Measurements from ENCODE around the gene CLMN.
"Not testable (repeated sequence)": the region's sequence is repeated elsewhere in the genome, so short reads cannot be mapped to it uniquely, and the experiment has no call there.

The CLMN gene

DNA sequence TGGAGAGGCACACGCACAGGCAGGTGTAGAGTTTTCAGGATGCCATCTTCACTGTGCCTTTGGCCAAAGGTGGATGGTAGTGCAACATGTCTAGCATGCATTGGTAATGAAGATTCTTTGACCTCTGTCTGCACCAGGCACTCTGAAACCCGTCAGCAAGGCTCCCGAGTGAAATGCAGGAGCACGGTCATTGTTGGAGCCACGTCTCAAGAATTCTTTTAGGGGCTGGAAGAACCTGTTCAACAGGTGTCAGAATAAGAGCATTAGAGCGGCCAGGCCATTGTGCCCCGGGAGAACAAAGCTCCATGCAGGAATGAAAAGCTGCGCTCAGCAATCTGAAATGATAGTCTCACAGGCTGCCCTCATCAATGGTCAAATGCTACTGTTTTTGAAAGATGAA is 122.2 kb downstream of the CLMN start:
- no peak for DNase-seq (ENCODE audit: low read depth in 1 of 2, low spot score in 1 of 2)

DNA sequence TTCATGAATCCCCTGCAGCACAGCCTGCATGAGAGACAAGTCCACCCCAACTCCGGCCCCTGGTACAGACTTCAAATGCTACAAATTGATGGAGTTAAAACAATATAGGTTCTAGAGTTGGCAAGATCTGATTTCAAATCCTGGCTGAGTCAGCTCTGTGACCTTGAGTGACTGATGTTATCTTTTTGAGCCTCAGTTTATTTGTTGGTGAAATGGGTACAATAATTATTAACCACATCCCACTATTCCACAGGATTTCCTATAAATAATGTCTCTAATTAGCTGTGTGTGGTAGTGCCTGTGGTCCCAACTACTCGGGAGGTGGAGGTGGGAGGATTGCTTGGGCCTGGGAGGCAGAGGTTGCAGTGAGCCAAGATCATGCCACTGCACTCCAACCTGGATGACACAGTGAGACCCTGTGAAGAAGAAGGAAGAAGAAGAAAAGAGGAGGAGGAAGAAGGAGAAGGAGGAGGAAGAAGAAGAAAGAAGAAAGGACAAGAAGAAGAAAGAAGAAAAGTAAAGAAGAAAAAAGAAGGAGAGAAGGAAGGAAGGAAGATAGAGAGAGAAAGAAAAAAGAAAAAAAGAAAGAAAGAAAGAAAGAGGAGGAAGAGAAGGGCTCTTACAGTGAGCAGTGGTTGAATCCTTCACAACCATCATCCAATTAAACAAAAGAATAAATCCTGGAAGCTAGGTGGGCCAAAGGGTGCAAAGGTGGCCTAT is 122.7 kb downstream of the CLMN start:
- DNase-seq (ENCODE audit: low read depth in 1 of 2, low spot score in 1 of 2), result no peak

DNA sequence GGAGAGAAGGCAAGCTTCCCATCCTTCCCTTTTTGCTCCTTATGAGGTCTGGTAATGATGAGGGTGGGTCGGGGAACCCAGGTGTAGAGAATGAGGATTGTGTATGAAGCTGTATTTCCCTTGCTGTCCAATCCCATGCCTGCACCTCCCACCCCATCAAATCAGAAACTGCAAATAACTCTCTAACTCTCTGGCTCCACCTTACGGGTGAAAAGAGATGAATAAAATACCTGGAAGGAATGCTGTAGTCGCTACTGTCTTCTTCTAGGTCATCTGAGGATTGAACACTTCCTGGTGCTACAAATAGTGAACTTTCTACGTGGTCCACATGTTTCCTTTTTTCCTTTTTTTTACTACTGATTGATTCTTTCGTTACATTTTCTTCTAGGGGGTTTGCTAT is 123.4 kb downstream of the CLMN start:
- no peak for DNase-seq (ENCODE audit: low read depth in 1 of 2, low spot score in 1 of 2)

DNA sequence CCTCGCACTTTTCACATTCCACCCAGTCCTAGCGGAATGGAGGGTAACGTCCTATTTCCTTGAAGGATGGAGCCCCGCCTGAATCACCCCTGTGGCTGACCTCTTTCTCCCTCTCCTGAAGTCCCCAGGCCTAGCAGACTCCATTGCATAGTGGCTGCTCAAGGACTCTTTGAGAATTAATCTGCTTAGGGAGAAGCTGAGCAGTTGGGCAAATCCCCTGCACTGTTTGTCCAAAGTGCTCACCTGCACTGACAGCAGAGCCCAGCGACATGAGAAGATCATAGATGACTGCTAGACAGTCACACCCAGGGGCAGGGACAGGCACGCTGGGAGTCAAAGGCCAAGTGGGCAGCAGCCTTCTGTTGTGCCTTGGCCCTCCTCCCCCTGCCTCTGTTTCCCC is 124.7 kb downstream of the CLMN start:
- DNase-seq (ENCODE audit: low read depth in 1 of 2, low spot score in 1 of 2), result no peak

DNA sequence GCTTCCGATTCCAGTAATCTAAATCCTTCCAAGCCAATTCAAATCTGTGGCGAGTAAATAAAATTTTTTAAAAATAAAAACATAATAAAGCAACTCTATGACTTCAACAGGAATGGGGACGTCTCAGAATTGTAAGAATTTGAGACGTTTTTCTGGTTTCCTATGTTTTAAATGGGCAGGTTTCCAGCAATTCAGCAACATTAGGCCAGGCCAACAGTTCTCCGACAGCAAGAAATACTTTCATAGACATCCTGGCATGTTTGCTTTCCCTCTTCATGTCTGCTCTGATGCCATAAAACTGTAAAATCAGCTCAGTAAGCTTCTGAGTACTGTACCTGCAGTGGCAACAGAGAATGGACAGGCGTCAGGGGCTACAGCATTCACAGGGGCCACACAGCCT is 126.6 kb downstream of the CLMN start:
- no peak for DNase-seq (ENCODE audit: low read depth in 1 of 2, low spot score in 1 of 2)

DNA sequence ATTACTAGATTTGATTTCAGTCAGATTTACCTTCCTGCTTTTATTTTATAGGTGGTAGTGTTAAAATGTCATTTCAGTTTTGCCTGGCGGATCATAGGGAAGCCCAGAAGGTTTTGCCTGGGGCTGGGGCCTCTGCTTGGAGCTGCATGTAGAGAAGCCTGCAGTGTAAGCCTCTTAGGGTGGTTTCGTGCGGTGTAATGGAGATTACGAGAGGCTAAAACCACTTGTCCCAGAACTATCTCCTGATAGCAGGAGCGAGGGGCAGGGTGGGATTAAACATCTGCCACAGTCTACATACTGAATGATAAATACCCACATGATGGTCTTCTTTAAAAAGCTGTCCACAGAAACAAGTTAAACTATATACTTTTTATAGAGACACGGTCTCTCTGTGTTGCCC is 127.4 kb downstream of the CLMN start:
- DNase-seq (ENCODE audit: low read depth in 1 of 2, low spot score in 1 of 2), result no peak

DNA sequence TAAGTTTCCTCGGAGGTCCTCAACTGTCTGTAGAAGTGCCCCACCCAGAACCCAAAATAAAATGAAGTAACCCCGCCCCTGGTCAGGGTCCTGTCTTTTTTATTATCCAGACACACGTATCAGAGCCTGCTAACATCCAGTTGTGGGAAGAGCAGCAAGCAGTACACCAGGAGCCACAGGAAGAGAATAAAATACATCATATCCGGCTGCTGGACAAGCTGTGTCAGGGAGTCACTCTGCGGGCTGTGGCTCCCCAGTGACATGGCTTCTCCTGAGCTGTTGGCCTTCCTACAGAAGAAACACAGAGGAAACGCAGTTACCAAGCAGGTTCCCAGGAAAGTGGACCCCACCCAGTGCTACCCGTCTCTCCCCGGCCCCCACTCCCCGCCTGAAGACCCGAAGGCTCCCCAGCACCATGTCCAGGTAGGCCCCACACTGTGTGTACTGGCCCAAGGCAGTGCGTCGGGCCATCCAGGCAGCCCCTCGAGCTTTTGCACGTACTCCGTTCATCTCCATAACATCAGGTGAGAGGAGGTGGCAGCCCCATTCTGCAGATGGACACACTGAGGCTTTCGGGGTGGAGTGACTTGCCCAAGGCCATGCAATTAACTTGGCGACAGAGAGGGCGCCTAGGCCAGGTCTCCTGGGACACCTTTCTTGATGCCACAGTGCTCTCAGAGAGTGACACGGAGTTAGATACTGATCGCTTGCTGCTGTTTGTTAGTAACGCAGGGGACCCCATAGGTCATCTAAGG is 128.1 kb downstream of the CLMN start:
- DNase-seq (ENCODE audit: low read depth in 1 of 2, low spot score in 1 of 2), result no peak

DNA sequence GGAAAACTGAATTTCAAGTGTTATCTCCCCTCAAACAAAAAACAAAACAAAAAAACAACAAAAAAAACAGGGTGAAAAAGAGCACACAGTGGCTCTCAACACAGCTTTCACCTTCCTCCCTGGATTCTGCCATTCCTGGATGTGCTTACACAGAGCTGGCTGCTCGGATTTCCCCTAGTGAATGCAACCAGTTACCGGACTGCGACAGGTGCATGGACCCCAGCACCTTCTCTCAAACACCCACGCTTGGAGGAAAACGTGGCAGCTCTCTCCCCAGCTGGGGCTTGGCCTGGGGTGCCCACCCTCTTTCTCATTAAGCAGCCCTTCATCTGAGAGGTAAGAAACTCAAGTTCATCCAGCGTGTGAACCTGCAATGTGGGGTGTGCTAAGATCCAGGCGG is 128.9 kb downstream of the CLMN start:
- no peak for DNase-seq (ENCODE audit: low read depth in 1 of 2, low spot score in 1 of 2)

DNA sequence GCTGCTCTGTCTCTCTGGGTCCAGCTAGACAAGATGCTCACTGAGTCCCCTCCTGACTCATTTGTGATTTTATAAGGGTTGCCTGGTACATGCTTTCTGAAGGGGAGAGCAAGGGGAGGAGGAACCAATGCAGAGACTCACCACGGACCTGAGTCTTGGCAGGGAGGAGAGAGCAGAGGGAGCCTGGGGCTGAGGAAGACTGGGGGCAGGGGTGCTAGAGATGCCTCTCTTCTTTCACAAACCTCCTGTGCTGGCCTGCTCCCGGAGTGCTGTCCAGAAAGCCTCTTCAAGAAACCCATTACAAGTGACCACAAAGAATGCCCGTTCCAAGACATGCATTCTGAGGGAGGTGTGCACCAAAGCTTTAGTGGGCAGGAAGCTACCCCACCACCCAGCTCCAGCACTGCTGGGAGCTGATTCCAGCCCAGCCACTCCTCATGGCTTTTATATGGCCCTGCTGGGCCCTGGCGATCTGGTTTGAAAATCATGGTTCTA is 129.3 kb downstream of the CLMN start:
- DNase-seq (ENCODE audit: low read depth in 1 of 2, low spot score in 1 of 2), result no peak

DNA sequence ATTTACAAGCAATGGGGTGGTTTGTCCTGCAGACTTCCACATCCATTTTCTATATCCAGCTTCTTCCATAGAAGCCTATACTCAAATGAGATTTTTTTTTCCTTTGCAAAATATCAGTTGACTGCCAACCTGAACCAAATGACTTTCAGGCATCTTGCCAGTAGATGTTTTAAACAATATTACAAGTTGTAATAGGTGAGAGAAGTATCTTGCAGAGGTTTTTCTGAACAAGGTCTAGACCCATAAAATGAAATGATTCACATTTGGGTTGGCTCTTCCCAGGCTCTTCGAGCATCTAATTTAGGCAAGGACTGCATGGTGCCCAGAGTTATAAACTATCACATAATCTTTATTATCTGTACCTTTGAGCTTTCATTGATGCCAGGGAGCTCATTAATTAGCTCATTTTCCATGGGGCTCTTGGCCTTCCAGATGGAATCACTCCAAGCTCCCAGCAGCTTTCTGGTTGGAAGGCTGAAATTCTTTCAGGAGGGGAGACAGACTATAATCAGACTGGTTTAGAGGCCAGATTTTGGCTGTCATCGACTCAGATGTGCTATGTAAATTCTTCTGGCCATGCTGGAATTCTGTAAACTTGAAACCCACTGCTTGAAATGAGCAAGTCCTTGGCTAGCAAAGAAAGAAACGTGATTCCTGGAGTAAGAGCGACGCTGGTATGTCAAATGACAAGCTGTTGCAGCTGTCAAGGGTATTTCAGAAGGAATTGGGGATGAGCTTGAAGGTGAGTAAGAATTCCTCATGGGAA is 130.2 kb downstream of the CLMN start:
- DNase-seq (ENCODE audit: low read depth in 1 of 2, low spot score in 1 of 2), result no peak

DNA sequence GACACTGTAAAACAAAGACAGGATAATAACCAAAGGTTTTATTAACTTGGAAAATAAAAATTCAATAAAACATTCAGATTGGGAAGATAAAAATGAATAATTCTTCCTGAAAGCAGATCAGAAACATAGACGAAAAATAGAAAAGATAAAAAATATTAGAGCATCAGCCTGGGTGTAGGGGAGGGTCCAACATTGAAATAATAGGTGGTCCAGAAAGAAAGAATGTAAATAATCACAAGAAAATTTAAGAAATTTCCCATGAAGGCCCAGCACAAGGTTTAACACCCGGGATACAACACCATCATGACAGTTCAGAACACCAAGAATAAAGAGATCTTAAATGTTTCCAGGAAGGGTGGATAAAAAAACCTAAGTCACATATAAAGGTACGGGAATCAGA is 131.3 kb downstream of the CLMN start:
- no peak for DNase-seq (ENCODE audit: low read depth in 1 of 2, low spot score in 1 of 2)

DNA sequence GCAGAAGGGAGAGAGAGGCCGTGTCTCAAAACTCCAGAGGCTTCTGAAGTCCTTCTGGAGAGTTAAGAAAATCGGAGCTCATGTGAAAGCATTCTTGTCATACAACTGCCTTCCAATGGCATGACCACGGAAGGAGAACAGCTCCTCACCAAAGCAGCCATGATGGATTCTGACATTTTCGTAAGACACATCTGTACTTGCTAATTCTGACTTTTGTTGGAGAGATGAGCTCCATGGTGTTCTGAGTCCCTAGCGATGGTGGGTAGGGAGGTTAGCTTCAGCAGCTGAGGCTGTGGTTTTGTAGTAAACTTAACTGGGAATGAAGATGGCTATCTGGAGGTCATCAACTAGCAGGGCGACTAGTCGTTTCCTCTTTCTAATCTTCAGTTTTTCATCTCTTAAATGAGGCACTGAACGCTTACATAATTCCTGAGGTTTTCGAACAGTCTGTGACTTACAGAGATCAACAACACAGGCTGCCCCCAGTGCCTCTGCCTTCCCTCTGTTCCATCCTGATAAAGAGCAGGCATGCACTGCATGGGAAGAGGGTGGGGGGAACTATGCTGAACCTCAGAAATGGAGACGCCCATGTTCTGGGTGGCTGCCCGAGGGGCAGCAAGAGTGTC is 133.8 kb downstream of the CLMN start:
- DNase-seq (ENCODE audit: low read depth in 1 of 2, low spot score in 1 of 2), result no peak

DNA sequence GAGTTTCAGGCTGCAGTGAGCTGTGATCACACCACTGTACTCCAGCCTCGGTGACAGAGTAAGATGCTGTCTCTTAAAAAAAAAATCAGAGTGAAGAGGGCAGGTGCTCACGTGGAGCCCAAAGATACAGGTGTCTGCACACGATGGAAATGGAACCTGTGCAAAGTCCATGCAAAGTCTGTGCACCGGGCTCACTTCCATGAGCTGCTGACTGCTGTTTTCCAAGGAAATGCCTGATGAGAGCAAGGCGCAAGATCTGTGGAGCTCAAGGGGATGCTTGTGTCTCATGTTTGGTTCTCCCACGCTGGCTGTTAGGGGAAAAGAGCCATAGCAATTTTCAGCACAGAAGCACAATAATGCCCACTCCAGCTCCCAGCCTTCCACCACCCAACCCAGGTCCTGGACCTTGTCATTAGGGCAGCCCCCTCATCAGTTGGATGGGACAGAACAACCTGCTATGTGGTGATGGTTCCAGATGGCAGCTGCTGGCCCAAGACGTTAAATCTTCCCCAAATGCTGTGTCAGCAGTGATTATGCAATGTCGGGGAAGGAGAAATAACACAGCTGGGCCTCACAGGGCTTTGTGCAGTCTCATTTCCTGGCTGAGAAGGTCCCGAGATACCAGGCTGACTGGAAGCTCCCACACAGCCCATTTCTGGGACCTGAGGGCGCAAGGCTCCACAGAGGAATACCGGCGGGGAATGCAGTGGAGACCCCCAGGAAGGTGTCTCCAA is 134.5 kb downstream of the CLMN start:
- no peak for DNase-seq (ENCODE audit: low read depth in 1 of 2, low spot score in 1 of 2)

DNA sequence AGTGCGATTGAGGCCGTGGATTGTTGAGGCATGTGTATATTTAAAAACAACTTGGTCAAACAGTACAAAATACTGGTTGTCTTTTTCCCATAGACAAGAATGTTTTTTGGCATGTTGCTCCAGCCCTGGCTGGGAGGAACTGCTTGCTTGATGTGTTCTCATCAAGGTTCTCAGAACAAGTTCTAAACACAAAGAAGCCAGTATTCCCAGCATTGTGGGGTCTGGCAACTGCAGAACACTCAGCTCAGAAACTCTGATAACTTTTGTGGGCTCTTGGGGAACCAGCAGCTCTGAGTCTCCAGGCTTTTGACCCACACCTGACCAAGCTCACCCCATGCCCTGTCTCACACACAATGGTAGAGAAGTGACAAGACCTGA is 135.3 kb downstream of the CLMN start:
- no peak for DNase-seq (ENCODE audit: low read depth in 1 of 2, low spot score in 1 of 2)

DNA sequence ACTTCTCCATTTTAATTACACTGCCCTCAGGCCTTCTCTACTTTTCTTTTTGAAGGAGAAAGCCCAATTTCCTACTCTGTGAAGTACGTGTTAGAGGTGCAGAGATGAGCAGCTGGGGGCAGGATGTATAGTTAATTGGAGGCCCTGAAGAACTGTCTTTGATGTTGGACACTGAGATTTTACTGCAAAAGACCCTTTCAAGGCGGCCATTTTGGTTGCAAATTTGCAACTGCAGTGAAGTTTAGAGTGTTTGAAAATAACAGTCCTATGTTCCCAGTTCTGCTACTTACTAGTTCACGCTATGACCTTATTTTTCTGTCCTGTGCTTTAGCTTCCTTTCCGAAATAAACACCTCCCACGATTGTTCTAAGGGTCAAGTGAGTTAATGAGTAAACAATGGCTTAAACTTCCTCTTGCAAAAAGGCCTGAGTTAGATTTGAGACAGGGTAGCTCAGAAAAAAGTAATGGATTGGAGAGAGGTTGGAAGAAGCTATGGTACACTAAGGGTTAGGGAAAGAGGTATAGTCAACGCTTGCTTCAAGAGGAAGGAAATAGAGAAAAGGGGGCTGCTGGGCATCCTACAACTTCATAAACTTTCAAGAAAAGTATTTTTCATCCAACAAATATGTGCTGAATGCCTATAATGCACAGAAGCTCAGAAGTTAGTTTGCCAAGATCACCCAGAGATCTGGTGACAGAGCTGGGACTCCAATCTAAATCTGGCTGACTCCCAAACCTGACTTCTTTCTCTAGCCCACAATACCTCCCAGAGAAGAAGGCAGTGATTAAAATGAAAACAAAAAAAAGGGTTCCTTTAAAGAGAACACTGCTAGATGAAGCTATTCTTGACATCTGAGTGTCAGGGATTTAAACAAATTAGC is 135.9 kb downstream of the CLMN start:
- DNase-seq (ENCODE audit: low read depth in 1 of 2, low spot score in 1 of 2), result no peak

DNA sequence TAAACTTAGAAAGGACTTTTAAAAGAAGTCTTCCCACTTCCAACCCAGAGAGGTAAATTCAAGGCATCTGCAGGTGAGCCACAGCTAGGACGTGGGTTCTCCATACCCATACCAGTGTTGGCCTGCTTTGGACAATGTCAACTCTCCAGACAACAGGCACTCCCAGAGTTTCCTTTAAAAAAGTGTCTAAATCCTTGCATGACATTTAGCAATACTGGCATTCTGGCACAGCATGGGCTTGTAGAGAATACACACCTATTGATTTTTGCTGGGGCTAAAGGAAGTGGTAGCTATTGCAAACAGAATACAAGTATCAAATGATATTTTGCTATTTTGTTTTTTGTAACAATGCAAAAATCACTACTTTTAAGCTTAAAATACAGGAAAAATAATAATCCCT is 136.6 kb downstream of the CLMN start:
- no peak for DNase-seq (ENCODE audit: low read depth in 1 of 2, low spot score in 1 of 2)

DNA sequence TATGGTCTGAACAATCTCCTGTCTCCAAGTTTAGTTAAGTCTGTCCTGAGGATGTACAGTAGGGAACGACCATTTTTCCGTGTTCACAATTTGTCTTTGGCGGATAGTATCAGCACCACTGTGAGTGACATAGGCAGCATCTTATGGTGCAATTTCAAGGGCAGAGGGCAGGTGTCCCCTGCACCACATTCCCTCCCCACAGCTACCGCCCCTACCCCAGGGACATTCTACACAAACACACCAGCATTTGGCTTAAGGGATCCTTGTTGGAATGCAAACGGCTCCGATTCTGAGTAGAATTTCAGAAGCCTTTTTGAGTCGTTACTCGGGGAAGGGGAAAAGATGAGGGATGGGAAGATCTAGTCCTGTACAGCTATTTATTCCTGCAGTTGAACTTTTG is 137.3 kb downstream of the CLMN start:
- no peak for DNase-seq (ENCODE audit: low read depth in 1 of 2, low spot score in 1 of 2)

DNA sequence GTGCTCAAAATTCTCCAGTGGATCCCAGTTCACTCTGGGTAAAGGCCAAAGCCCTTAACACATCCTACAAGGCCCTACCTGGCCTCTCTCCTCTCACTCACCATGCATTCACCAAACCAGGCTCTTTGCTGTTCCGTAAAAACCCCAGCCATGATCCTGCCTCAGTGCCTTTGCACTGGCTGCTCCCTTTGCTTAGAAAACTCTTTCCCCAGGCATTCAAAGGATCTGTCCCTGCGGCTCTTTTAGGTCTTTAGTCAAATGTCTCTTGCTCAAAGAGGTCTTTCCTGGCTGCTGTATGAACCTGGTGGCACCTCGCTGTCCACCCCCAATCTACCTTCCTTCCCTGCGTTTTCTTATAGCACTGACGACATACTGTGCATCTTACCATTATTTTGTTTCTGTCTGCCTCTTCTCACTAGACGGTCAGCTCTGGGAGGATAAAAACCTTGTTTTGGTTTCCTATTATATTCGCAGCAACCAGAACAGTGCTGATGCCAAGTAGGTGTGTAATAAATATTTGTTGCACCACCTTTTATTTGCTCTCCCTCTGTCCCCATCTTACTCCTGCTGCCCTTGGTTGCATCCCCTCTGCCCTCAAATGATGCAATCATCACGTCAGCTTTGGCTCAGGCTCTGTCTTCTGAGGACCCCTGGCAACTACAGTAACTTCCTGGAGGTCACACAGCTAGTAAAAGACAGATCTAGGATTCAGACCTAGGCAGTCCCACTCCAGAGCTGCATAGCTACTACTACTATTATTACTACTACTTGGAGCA is 138.6 kb downstream of the CLMN start:
- no peak for DNase-seq (ENCODE audit: low read depth in 1 of 2, low spot score in 1 of 2)

DNA sequence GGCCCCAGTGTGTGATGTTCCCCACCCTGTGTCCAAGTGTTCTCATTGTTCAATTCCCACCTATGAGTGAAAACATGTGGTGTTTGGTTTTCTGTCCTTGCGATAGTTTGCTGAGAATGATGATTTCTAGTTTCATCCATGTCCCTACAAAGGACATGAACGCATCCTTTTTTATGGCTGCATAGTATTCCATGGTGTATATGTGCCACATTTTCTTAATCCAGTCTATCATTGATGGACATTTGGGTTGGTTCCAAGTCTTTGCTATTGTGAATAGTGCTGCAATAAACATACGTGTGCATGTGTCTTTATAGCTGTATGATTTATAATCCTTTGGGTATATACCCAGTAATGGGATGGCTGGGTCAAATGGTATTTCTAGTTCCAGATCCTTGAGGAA is 144.0 kb downstream of the CLMN start:
- DNase-seq (ENCODE audit: low read depth in 1 of 2, low spot score in 1 of 2), result not testable (repeated sequence)

Data from activated CD4-positive, alpha-beta T cell treated with anti-CD3 and anti-CD28 coated beads, Interleukin-2, amount 50 U/mL, for 24 hours (primary cell).